GM21529 (cell line): ENCODE data around the gene SYNE3.
A peak's percentile ranks its signal among the peaks of the same experiment; 100 is the strongest.

Experiments used
- ATAC-seq: cut with Tn5 transposase; IDR thresholded peaks from one replicate; pipeline ENCODE4 v1.9.1; 2021; ENCODE audit not compliant: unreplicated experiment

The SYNE3 gene

DNA sequence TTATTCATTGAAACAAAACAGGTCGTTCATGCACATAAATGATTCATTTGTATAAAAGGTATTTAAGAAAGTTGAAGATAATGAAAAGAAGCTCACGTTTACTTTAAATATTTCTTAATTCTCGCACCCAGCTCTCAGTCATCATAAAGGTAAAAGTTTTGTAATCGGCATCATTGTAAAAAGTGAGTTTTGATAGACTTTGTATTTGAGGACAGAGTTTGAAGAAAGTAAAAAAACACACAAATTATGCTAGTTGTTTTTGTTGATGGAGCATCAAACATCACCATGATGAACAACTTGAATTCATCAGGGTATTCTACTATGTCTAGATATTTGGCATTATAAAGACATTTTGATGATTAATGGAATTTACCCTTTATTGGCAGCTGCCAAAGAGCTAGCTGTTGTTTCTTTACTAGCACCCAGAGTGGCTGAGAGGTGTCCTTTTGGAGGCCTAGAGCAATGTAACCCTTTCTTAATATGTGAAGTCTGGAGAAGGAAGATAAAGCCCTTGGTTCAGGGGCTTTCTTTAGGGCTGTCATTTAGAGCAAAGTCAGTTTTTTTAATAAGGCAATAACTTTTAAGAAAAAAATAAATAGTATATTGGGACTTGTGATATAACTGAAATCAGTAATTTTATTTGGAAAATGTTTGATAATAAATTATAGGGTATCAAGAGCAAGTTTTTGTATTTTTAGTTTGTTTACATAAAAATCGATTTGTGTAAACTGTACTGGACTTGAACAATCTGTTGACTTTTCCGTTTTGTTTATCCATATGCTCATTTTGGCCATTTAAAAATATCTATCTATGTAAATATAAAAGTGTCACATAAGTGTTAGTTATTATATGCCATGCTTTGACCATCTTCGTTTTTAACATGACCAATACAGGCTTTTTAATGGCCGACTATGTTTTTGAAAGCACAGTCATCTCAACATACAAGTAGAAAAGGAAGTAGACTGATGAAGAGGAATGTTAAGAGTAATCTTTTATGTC, 25.8 kb upstream of the SYNE3 start:
- no peak for ATAC-seq

DNA sequence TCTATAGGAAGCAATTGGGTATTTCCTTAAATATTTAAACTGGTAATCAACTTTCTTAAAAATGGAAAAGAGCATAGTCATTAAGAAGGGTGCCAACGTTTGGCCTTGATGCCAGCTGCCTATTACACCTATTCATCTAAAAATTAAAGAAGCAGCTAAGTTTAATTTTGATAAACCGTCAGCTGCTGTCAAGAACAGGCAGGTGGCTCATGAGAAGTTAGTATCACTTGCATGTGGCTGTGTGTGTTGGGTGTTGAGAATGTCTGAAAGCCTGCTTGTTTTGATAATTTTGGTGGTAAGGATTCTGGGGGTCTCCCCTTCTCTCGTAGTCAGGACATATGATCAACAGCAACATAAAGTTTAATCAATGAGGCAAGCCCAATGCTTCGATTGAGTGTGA, 24.9 kb upstream of the SYNE3 start:
- no peak for ATAC-seq

DNA sequence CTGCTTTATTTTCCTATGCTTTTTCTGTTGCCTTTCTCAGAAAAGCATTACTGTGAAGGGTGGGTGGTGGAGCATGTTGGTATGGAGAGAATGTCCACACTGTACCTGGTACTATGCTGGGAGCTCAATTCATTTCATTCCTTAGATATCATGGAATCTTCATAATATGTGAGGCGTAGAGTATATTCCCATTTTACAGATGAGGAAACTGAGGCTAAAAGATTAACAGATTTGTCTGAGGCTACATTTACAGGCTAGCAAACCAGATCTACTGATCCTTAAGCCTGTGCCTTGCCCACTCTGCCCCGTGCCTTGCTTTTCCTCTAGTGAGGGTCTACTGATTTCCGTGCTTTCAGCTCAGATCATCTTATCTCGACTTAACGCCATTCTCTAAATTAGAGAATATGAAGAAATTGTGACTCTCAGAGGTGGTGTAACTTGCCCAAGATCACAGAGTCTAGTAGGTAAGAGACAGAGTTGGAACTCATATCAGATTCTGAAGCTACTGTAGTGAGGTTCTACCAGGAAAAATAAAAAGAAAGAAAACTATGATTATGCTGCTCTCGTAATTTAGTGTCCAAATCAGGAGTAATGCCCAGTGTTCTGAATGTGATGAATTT, 23.9 kb upstream of the SYNE3 start:
- ATAC-seq: no peak

DNA sequence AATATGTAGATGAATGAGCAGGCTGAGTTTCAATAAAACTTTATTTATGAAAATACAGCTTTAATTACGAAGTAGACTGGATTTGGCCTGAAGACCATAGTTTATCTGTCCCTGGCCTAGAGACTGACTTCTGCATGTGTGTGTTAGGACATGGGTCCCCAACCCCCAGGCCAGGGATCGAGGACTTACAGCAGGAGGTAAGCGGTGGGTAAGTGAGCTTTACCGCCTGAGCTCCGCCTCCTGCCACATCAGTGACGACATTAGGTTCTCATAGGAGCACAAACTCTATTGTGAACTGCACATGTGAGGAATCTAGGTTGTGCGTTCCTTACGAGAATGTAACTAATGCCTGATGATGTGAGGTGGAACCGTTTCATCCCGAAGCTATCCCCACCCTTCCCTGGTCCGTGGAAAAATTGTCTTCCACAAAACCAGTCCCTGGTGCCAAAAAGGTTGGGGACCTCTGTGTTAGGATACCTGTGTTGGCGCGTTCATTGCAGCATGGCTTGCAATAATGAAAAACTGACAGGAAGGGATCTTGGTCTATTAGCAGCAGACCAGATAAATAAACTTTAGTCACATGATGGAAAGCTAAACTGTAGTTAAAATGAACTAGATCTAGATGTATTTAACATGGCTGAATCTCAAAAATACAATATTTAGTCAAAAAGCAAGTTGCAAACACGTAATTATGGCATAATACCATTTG, 22.5 kb upstream of the SYNE3 start:
- no peak for ATAC-seq

DNA sequence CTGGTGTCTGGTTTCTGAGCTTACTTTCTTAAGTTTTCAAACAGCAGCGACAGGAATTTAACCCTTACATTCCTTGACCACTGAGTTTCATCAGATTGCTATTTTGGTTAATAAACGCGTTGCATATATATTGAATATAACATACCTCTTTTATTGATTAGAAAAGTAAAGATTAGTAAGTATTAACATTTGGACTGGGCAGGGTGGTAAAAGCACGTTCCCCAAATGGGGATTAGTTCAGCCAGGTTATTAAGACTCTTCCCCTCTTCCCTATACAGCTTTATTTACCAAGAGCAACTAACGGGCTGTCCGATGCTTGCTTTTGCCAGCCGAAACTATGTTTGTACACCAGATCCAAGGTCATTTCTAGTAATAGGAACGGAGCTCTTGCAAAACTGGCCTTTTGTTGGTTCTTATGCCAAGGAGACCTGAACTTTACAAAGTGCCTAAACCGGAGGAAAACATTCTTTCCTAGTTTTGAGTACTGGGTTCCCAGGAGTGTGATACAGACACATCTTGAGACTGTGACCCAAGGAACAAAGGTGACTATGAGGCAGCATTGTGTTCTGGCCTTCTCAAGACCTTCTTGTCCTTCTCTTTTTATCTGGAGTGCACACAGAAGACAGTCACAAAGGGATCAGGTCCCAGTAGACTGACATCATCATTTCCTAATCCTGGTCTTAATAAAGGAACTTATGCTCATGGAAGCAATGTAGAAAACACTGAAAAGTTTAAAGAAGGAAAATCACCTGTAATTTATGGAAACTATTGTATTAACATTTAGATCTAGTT, 21.0 kb upstream of the SYNE3 start:
- no peak for ATAC-seq

DNA sequence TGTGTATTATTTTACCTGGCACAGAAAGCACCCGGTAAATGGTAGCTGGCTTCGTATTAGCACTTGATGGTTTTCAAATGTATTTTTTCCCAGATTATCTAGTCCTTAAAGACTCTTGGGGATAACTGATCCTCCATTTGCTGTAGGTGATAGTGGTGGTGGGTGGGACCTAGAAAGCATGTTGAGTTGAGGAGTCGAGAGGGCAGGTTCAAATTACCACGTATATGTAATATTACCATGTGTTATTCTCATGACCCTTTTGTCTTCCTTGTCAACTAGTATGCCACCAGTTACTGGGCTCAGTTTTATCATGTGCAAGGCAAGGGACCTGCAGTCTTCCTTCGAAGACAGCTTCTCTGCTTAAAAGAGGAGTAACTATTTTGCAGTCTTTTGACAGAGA, 20.2 kb upstream of the SYNE3 start:
- ATAC-seq: no peak

DNA sequence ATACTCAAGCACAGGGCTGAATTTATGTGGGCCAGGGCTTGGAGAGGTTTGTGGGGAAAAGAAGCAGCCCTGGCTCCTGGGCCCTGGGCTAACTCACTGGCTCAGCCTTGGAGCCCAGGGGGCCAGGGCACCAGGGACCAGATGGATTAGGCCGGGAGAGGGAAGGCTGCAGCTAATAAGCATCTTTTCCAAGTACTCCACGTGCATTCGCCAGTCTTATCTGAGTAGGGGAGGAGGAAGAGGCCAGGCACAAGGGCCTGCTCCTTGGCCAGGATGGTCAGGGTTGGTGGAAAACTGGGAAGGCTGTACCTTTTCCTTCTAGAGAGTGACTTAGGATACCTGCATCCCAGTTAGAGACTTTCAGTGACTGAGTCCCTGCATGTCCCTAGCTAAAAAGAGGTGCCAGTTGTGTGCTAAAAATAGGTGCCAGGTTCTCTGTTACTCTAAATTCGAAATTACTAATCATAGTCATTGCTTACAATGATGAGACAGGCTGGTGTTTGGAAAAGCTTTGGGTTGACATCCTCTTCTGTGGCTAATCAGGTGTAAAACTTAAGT, 19.7 kb upstream of the SYNE3 start:
- ATAC-seq: no peak

DNA sequence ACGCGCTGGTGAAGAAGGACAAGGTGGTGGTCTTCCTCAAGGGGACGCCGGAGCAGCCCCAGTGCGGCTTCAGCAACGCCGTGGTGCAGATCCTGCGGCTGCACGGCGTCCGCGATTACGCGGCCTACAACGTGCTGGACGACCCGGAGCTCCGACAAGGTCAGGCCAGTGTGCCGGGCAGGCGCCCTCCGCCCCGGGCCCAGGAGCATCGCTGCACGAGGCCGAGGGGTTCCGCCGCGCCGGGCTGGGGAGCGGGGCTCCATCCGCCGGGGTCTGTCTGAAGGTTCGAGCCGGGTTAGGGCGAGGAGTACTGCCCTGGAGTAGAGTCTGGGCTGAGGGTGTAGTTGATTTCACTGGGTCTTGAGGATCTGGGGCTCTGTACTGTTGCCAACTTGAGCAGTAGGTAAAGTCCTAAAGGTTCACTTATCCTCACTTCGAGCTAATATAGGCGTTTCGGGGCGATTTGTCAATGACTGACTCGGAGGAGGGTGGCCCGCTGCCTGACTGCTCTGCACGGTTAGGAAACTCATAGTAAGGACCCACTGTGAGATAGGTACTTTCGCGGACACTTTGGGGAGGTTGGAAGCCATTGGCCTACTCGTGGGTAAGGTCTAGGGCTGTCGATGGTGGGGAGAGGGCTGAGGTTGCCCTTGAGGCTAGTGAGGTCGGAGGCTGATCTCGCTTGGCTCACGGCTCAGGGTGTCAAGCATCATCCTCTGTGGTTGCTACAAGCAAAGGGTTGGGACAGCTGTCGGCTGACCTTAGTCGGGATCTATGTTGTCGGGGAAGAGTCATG, 19.0 kb upstream of the SYNE3 start:
- no peak for ATAC-seq

DNA sequence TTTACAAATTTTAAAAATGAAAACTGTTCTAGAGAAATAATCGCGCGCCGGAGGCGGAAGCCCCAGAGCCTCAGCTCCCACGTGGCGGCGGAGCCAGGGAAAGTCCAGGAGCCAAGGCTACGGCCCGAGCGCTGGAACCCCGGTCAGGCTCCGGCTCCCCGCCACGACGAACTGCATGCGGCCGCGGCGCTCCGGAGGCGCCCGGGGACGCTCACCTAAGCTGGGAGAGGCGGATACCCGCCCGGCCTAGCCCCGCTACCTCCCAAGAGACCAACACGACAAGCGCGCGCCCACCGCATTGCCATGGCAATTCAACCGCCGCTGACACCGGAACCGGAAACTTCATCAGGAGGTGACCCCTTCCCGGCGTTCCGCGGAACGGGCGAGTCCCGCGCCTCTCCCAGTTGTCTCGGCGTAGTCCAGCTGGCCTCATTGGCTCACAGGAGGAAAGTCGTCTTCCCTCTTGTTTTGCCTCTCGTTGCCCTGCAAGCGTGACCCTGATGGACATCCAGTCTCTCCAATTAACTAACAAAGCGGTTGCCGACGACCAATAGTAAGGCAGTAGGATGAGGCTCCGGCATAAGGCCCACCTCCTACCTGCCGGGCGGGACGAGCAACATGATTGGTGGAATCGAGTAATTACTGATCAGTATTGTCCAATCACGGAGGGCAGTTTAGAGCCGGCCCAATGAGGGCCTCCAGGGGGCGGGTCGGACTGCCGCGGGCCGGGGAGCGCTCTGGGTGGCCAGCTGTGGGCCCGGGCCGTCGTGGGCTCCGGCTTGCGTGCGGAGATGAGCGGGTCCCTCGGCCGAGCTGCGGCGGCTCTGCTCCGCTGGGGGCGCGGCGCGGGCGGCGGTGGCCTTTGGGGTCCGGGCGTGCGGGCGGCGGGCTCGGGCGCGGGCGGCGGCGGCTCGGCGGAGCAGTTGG, 18.1 kb upstream of the SYNE3 start, which contains the start of gene GLRX5:
TSS of gene GLRX5 (plus strand) at position 752 of the 927 bp plus-strand sequence. CDS start at position 792, 40 bp downstream.
- ATAC-seq: peak; percentile 90

DNA sequence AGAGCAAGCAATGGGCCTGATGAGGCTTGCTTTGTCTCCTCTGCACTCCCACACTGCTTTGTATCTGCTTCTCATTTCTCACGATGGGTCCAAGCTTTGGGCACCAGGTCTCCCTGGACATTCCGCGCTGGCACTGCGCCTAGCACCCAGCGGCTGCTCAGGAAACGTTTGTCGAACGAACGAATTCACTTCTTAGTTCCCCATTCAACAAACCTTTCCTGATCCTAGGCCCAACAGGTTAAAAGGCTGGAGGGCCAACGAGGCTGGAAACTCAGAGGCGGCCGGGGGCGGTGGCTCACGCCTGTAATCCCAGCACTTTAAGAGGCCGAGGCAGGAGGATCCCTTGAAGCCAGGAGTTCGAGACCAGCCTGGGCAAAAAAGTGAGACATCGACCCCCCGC, 17.4 kb upstream of the SYNE3 start:
- no peak for ATAC-seq

DNA sequence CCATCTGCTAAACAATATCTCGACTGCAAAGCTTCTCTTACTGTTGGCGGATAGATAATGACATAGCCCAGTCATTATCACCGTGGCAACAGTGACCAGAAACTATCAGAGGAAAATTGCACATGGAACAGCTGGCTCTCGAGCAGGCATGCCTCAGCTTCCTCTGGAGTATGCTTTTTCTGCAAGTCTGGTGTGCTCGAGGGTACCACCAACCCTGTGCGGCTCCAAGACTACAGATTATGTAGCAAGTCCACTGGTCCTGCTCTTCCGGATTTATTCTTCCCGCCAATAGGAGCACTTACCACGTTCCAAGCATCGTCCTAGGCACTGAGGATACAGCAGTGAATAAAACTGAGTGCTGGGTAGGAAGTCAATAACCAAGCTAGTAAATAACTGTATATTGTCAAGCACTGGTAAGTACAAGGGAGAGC, 17.0 kb upstream of the SYNE3 start:
- no peak for ATAC-seq

DNA sequence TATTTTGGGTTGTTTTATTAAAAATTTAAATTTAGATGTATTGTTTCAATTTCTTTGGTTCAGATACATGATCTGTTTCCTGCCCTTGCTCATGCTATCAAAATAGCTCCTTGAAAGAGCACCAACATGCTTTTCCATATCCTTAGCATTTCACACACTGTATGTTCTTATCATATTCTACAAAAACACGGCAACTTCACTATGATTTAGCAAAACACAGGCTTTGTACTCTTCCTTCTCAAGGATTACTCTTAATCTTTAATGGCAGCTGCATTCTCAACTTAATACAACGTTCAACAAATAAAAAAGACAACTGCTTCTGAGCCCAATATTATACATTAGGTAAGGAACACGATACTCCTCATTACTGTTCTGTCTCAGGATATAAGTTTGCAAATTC, 15.5 kb upstream of the SYNE3 start:
- no peak for ATAC-seq

DNA sequence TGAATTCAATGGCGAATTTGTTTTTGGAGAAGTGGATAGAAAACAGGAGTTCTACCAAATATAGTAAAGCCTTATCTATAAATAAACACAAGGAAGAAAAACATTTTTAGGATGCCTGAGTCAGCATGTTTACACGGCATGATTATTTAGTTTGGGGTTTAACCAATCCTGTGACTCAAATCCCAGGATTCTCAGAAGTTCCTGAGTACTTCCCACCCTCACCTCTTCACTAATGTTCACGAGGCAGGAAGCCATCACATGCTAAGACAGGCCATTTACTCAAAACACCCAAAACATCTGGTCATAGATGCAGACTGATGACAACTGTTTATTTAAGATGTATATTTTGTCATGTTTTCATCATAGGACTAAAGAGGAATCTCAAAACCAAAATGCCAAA, 15.0 kb upstream of the SYNE3 start:
- no peak for ATAC-seq

DNA sequence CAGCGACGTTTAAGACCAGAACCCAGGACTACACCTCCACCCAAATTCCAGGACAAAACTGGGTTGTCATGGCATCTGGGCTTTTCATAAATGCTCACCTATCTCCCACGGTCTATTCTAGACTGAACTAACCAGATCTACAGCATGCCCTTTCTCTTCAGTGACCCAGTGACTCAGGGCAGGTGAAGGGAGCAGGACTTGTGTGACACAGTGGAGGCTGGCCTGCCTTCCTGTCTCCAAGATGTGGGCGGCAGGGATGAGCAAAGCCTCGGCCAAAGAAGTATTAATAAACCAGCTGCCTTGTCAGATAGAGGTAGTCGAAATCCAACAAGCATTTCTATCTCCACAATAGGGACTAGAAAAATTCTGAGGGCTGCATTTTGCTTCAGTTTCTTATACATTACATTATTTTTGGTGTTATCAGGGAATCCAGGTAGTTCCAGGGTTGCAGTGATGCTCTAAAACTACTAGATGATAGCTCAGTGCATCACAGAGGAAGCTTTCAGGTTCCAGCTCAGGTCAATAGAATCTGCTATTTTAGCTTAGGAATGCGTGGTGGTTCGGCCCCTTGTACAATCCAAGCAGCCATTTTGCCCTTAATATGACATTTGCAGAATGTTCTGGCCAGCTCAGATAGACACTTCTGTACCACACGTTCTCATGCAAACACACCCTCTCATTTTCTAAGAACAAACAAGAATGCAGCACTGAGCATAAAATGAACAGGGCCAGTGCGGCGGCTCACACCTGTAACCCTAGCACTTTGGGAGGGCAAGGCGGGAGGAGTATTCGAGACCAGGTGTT, 14.2 kb upstream of the SYNE3 start:
- ATAC-seq: no peak

DNA sequence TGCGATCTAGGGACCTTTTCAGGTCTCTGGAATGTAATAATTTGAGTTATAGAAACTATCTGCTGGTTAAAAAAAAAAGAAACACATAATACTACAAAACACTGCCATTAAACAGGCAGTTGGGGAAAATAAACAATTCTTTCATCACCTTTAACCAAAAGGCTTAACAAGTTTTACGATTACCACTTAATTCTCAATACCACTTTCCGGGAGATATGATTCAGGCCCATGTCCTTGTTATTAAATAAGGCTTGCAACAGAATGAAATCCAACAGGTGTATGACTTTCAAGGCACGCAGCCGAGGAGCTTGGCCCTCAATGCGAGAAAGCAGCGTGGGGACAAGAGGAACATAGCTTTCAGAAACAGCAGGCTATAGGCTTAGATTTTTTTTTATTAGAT, 12.8 kb upstream of the SYNE3 start:
- no peak for ATAC-seq

DNA sequence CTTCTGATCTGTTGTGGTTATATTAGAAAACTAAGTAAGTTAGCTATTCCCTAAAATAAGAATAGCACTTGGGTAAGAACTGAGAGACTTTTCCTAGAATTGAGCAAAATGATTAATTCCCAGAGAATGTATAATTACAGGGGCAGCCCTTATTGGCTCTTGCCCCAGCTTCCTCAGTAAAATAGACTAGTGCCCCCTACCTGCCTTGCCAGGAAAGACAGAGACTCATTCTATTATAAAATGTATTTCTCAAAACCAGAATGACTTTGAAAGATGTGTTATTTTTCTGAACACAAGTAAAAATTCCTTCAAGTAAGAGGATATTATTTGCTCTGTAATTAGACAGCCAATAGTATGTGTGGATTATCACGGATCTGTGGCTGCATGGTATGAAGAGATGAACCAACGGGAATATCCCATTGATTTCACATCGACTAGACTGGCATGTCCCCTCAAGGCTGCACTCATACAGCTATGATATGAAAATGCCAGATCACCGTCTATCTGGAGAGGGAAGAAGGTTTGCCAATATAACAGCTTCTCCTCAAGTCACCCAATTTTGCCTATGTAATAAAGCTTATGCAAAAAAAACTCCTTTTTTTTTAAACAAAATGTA, 11.0 kb upstream of the SYNE3 start:
- ATAC-seq: peak; percentile 51
